OCI-LY7 (cell line): ENCODE data around the gene POMC. TPM values are rescaled to one million over a fixed set of nuclear protein-coding genes. Genes with fewer than 3 reads are reported as not detected.

Experiments used
- total RNA-seq, 2 experiments: library from RNA; depleted of rRNA in 1 of 2; stranded (reverse); fragments of >200 nt in 1 of 2; shearing (Covaris generic) in 1 of 2; gene quantifications; 2 replicates each; pipeline ENCODE4 v1.2.3, GENCODE V29; 2014 to 2022

Gene POMC
- total RNA-seq, 2 experiments from 2014 or later, result not detected

Other genes with a start within 250 kb of the POMC start
- gene ADCY3, start 248.3 kb downstream of the POMC start, total RNA-seq (2014; rRNA removed; shearing (Covaris generic)), result 34.1 and 45.8 TPM in 2 replicates
- gene ADCY3, start 248.3 kb downstream of the POMC start, total RNA-seq (2022), result 55.0 and 73.4 TPM in 2 replicates
- gene DNAJC27, start 196.6 kb downstream of the POMC start, total RNA-seq (2014; rRNA removed; shearing (Covaris generic)), result 3.6 and 13.5 TPM in 2 replicates
- gene DNAJC27, start 196.6 kb downstream of the POMC start, total RNA-seq (2022), result 6.6 and 9.4 TPM in 2 replicates
- not detected in 2 replicates for gene EFR3B, start 126.5 kb downstream of the POMC start, total RNA-seq (2014; rRNA removed; shearing (Covaris generic))
- not detected in 2 replicates for gene EFR3B, start 126.5 kb downstream of the POMC start, total RNA-seq (2022)
- gene DNMT3A, start 173.3 kb upstream of the POMC start, total RNA-seq (2014; rRNA removed; shearing (Covaris generic)), result 2.6 and 2.8 TPM in 2 replicates
- 7.2 and 7.3 TPM in 2 replicates for gene DNMT3A, start 173.3 kb upstream of the POMC start, total RNA-seq (2022)